Central memory CD8-positive, alpha-beta T cell (primary cell): ENCODE results near the gene DCUN1D3.

Experiments used
- ATAC-seq: fragments of 150-1000 bp; cut with Tn5 transposase; replicated peaks from 2 replicates; pipeline ENCODE4 v1.10.0; 2022; ENCODE audit warnings: mild to moderate bottlenecking, moderate FRiP score, moderate number of reproducible peaks; ENCODE audit not compliant: poor library complexity, severe bottlenecking; ENCODE audit errors: extremely low read depth
- DNase-seq, 2 donors: peaks; one replicate each; pipeline ENCODE4 v3.0.0; 2021; ENCODE audit warnings: low spot score in 2 of 2
- H3K27ac Mint-ChIP-seq: one replicate; pipeline ENCODE4 v1.8.0; 2022; ENCODE audit warnings: low read depth, mild to moderate bottlenecking, moderate library complexity, mixed read lengths
- H3K27me3 Mint-ChIP-seq: one replicate; pipeline ENCODE4 v1.8.0; 2022; ENCODE audit warnings: mixed read lengths
- H3K36me3 Mint-ChIP-seq: one replicate; pipeline ENCODE4 v1.8.0; 2022; ENCODE audit warnings: mild to moderate bottlenecking, moderate library complexity, mixed read lengths; ENCODE audit not compliant: insufficient read depth
- H3K4me1 Mint-ChIP-seq: one replicate; pipeline ENCODE4 v1.8.0; 2022; ENCODE audit warnings: mixed read lengths
- H3K4me3 Mint-ChIP-seq: one replicate; pipeline ENCODE4 v1.8.0; 2022; ENCODE audit warnings: mild to moderate bottlenecking, moderate library complexity, mixed read lengths
- H3K9me3 Mint-ChIP-seq: one replicate; pipeline ENCODE4 v1.8.0; 2022; ENCODE audit warnings: mixed read lengths

Gene DCUN1D3

GRCh38 chr16:20847550-20847949, 52.6 kb downstream of the DCUN1D3 start:
- Mint-ChIP-seq H3K27ac (no peak overlapping the region), H3K27me3 (no peaks in the 10 kb centered on the region), H3K36me3 (peaks cover 3% of the 10 kb centered on the region), H3K9me3 (no peaks in the 10 kb centered on the region), H3K4me3 (no peak overlapping the region), H3K4me1 (peaks cover 22% of the 10 kb centered on the region)
- ATAC-seq (no peak), DNase-seq (no peak)

DNA sequence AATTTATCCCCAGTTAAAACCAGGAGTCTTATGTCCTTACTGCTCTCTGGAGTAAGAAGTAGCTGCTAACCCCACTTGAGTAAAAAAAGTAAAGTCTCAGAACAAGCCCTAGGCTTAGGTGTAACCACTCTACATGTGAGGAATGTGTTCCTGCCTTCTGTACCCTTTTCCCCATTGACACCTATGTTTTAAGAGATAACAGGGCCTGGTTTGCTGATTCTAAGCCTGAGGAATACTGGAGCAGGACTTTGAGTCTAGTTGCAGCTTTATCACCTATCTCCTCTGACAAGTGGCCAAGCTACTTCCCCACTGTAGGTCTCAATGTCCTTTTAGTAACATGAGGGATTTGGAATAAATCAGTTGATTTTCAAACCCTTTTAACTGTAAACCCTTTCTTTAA, 53.6 kb downstream of the DCUN1D3 start:
- peaks cover 22% of the 10 kb centered on the region for H3K4me1 Mint-ChIP-seq
- ATAC-seq (no peak), DNase-seq (no peak)
- H3K4me3 Mint-ChIP-seq: no peak overlapping the region
- no peaks in the 10 kb centered on the region for H3K27me3 Mint-ChIP-seq
- no peak overlapping the region for H3K27ac Mint-ChIP-seq
- peaks cover 5% of the 10 kb centered on the region for H3K36me3 Mint-ChIP-seq
- H3K9me3 Mint-ChIP-seq: no peaks in the 10 kb centered on the region

GRCh38 chr16:20846030-20846429, 54.1 kb downstream of the DCUN1D3 start:
- no peak overlapping the region for H3K4me3 Mint-ChIP-seq
- H3K27me3 Mint-ChIP-seq: no peaks in the 10 kb centered on the region
- peaks cover 22% of the 10 kb centered on the region for H3K4me1 Mint-ChIP-seq
- peaks cover 6% of the 10 kb centered on the region for H3K36me3 Mint-ChIP-seq
- peak overlapping the region; percentile 90 for H3K27ac Mint-ChIP-seq
- H3K9me3 Mint-ChIP-seq: no peaks in the 10 kb centered on the region
- no peak for ATAC-seq
- DNase-seq: no peak

DNA sequence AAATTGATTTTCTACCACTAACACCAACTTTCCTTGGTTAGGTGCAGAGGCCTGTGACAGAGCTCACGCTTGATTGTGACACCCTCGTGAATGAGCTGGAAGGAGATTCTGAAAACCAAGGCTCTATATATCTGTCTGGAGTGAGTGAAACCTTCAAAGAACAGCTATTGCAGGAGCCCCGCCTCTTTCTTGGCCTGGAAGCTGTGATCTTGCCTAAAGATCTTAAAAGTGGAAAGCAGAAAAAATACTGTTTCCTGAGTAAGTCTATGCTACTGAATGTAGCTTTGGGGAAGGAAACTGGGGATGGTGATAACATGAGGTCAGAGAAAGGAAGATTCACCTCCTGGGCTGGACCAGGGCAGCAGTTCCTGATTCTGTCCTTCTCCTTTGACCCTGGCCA, 55.6 kb downstream of the DCUN1D3 start:
- H3K27ac Mint-ChIP-seq: peak overlapping the region; percentile 90
- H3K36me3 Mint-ChIP-seq: peaks cover 6% of the 10 kb centered on the region
- peaks cover 22% of the 10 kb centered on the region for H3K4me1 Mint-ChIP-seq
- DNase-seq: no peak
- no peaks in the 10 kb centered on the region for H3K27me3 Mint-ChIP-seq
- ATAC-seq: peak; percentile 67
- H3K9me3 Mint-ChIP-seq: no peaks in the 10 kb centered on the region
- peak overlapping the region; percentile 59 for H3K4me3 Mint-ChIP-seq

DNA sequence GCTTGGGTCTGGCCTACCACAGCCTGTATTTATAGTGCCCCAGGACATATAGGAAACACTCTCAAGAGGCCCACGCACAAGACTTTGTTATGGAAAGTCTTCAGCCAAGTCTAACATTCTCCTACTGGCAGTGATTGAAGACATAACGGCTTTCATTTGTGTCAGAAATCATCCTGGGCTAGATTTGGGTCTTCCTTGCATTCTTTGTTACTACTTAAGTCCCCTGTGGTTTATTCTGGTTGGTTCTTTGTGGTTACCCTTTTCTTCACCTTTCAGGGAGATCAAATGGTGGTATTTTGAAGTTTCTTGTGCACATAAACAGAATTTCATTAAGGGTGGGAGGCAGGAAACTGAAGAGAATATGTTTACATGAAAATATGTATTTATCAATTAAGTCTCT, 56.1 kb downstream of the DCUN1D3 start:
- peaks cover 6% of the 10 kb centered on the region for H3K36me3 Mint-ChIP-seq
- no peaks in the 10 kb centered on the region for H3K27me3 Mint-ChIP-seq
- no peaks in the 10 kb centered on the region for H3K9me3 Mint-ChIP-seq
- peak overlapping the region; percentile 90 for H3K27ac Mint-ChIP-seq
- ATAC-seq (peak; percentile 71), DNase-seq (no peak)
- peak overlapping the region; percentile 59 for H3K4me3 Mint-ChIP-seq
- H3K4me1 Mint-ChIP-seq: peaks cover 22% of the 10 kb centered on the region

- Mint-ChIP-seq H3K27ac (no peak overlapping the region), H3K36me3 (peaks cover 5% of the 10 kb centered on the region), H3K4me3 (no peak overlapping the region), H3K27me3 (no peaks in the 10 kb centered on the region), H3K9me3 (no peaks in the 10 kb centered on the region), H3K4me1 (peaks cover 9% of the 10 kb centered on the region)
- no peak for DNase-seq
- ATAC-seq: no peak
These were observed 60.7 kb downstream of the DCUN1D3 start for GRCh38 chr16:20839504-20839903.

DNA sequence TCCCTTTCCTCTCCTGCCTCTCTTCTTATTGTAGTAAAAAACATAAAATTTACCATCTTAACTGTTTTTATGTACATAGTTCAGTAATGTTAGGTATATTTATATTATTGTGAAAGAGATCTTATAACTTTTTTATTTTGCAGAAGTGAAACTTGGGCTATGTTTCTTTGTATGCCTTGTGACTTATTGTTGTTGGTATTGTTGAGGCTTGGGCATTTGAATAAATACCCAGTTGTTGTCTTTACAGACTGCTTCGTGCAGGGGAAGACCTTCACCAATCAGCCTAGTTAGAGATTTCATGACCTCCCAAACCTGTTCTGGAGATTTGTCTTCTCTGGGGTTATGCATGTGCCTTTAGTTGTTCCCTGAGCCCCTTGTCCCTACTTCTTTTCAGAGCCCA, 61.9 kb downstream of the DCUN1D3 start:
- H3K9me3 Mint-ChIP-seq: no peaks in the 10 kb centered on the region
- peaks cover 4% of the 10 kb centered on the region for H3K36me3 Mint-ChIP-seq
- H3K27me3 Mint-ChIP-seq: no peaks in the 10 kb centered on the region
- DNase-seq: no peak
- ATAC-seq: no peak
- no peak overlapping the region for H3K4me3 Mint-ChIP-seq
- no peak overlapping the region for H3K27ac Mint-ChIP-seq
- H3K4me1 Mint-ChIP-seq: no peaks in the 10 kb centered on the region

- Mint-ChIP-seq H3K27ac (no peak overlapping the region), H3K9me3 (no peaks in the 10 kb centered on the region), H3K27me3 (no peaks in the 10 kb centered on the region), H3K4me1 (no peaks in the 10 kb centered on the region), H3K36me3 (no peaks in the 10 kb centered on the region), H3K4me3 (no peak overlapping the region)
- DNase-seq (no peak), ATAC-seq (no peak)
These were observed 67.1 kb downstream of the DCUN1D3 start for GRCh38 chr16:20833086-20833485.

GRCh38 chr16:20830372-20830771, 69.8 kb downstream of the DCUN1D3 start:
- DNase-seq (no peak), ATAC-seq (no peak)
- Mint-ChIP-seq H3K36me3 (no peaks in the 10 kb centered on the region), H3K27me3 (no peaks in the 10 kb centered on the region), H3K4me3 (no peak overlapping the region), H3K9me3 (no peaks in the 10 kb centered on the region), H3K4me1 (no peaks in the 10 kb centered on the region), H3K27ac (no peak overlapping the region)

DNA sequence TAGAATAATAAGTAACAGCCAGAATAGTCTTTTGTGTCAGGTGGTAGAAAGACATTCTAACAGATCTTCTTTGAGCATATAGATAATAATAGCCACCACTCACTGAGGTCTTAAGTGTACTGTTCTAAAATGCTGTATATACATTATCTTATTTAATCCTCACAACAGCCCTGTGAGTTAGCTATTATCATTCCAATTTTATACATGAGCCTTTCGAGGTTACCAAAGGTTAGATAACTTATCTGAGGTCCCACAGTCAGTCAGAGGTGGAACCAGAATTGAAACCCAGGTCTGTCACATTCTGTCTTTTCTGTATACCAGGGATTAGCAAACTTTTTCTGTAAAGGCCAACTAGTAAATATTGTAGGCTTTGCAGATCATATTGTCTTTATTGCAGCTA, 70.6 kb downstream of the DCUN1D3 start:
- H3K4me1 Mint-ChIP-seq: no peaks in the 10 kb centered on the region
- H3K27me3 Mint-ChIP-seq: no peaks in the 10 kb centered on the region
- H3K36me3 Mint-ChIP-seq: no peaks in the 10 kb centered on the region
- DNase-seq: no peak
- no peaks in the 10 kb centered on the region for H3K9me3 Mint-ChIP-seq
- ATAC-seq: no peak
- H3K27ac Mint-ChIP-seq: no peak overlapping the region
- H3K4me3 Mint-ChIP-seq: no peak overlapping the region

- ATAC-seq (no peak), DNase-seq (no peak)
- H3K4me1 Mint-ChIP-seq: no peaks in the 10 kb centered on the region
- H3K36me3 Mint-ChIP-seq: no peaks in the 10 kb centered on the region
- no peaks in the 10 kb centered on the region for H3K9me3 Mint-ChIP-seq
- no peaks in the 10 kb centered on the region for H3K27me3 Mint-ChIP-seq
- no peak overlapping the region for H3K27ac Mint-ChIP-seq
- H3K4me3 Mint-ChIP-seq: no peak overlapping the region
These were observed 74.1 kb downstream of the DCUN1D3 start for GRCh38 chr16:20826039-20826566.

- Mint-ChIP-seq H3K4me3 (no peak overlapping the region), H3K36me3 (peaks cover 4% of the 10 kb centered on the region), H3K9me3 (no peaks in the 10 kb centered on the region), H3K4me1 (no peaks in the 10 kb centered on the region), H3K27ac (no peak overlapping the region), H3K27me3 (no peaks in the 10 kb centered on the region)
- DNase-seq (no peak), ATAC-seq (no peak)
These were observed 77.4 kb downstream of the DCUN1D3 start for GRCh38 chr16:20822521-20823325.

DNA sequence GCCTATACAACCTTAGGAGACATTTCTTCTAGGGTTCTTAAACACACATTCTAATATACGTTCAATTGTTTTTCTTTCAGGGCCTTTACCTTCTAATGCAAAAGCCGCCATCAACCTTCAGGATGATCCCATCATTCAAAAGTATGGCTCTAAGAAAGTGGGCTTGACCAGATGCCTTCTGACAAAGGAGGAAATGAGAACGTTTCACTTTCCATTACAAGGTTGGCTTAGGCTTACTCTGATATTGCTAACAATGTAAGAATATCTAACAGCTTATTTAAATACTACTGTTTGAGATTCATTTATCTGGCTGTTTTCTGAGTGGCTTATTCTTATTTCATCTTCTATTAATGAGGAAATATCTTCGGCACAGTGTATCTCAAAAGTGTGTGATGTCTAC, 78.5 kb downstream of the DCUN1D3 start:
- Mint-ChIP-seq H3K36me3 (peaks cover 4% of the 10 kb centered on the region), H3K9me3 (no peaks in the 10 kb centered on the region), H3K27me3 (no peaks in the 10 kb centered on the region), H3K4me3 (no peak overlapping the region), H3K4me1 (no peaks in the 10 kb centered on the region), H3K27ac (no peak overlapping the region)
- DNase-seq: no peak
- no peak for ATAC-seq
